Liver (tissue), 9 donors: Measurements from ENCODE around the gene SYT2. TPM values are rescaled to one million over a fixed set of nuclear protein-coding genes. Genes with fewer than 3 reads are reported as not detected.

Source experiments
- DNase-seq: peaks from one replicate; pipeline ENCODE4 v3.0.0-alpha.2; 2017; ENCODE audit warnings: low spot score
- H3K27ac ChIP-seq, 2 donors: one replicate each; pipeline ENCODE4 v1.7.0; 2013; ENCODE audit warnings: inconsistent platforms in 2 of 2, low read length in 2 of 2, control low read depth in 1 of 2, low read depth in 1 of 2, mild to moderate bottlenecking in 1 of 2
- H3K27me3 ChIP-seq, 4 donors: one replicate each; pipeline versions ENCODE4 v1.6.1 to v1.7.0; 2013; ENCODE audit warnings: low read length in 3 of 4, inconsistent platforms in 1 of 4, mild to moderate bottlenecking in 1 of 4, moderate library complexity in 1 of 4; ENCODE audit not compliant: control insufficient read depth in 4 of 4, insufficient read depth in 4 of 4
- H3K36me3 ChIP-seq, 4 donors: one replicate each; pipeline versions ENCODE4 v1.6.1 to v1.7.0; 2013; ENCODE audit warnings: low read length in 3 of 4, mild to moderate bottlenecking in 3 of 4, low read depth in 1 of 4, moderate library complexity in 1 of 4; ENCODE audit not compliant: control insufficient read depth in 4 of 4, insufficient read depth in 3 of 4
- H3K4me1 ChIP-seq, 4 donors: one replicate each; pipeline versions ENCODE4 v1.6.1 to v1.7.0; 2013; ENCODE audit warnings: low read length in 3 of 4, mild to moderate bottlenecking in 3 of 4, moderate library complexity in 1 of 4; ENCODE audit not compliant: control insufficient read depth in 4 of 4, insufficient read depth in 4 of 4
- H3K4me3 ChIP-seq, 3 donors: one replicate each; pipeline versions ENCODE4 v1.6.1 to v1.7.0; 2013; ENCODE audit warnings: low read length in 3 of 3, control low read depth in 1 of 3, low read depth in 1 of 3, mild to moderate bottlenecking in 1 of 3
- H3K9ac ChIP-seq, 2 donors: one replicate each; pipeline ENCODE4 v1.7.0; 2013; ENCODE audit warnings: low read length in 2 of 2, mild to moderate bottlenecking in 2 of 2, moderate library complexity in 2 of 2, control low read depth in 1 of 2, low read depth in 1 of 2
- H3K9me3 ChIP-seq, 4 donors: one replicate each; pipeline versions ENCODE4 v1.6.1 to v1.7.0; 2013; ENCODE audit warnings: low read length in 3 of 4; ENCODE audit not compliant: control insufficient read depth in 4 of 4
- ATF3 ChIP-seq: IDR thresholded peaks from 2 replicates; pipeline ENCODE4 v1.6.1; 2016; ENCODE audit warnings: antibody characterized with exemption
- CTCF ChIP-seq: fragments of 150-350 bp; IDR thresholded peaks from 2 replicates; pipeline ENCODE4 v1.5.1; 2017; ENCODE audit warnings: improper control_type of control experiment, low read depth, low read length; ENCODE audit not compliant: missing input control
- EGR1 ChIP-seq, 2 donors: IDR thresholded peaks; 2 replicates each; pipeline ENCODE4 v1.6.1; 2016 to 2018; ENCODE audit warnings: antibody characterized with exemption in 2 of 2, low read depth in 2 of 2
- FOXA1 ChIP-seq: IDR thresholded peaks from 2 replicates; pipeline ENCODE4 v1.6.1; 2016; ENCODE audit warnings: antibody characterized with exemption
- FOXA2 ChIP-seq: IDR thresholded peaks from 2 replicates; pipeline ENCODE4 v1.6.1; 2016; ENCODE audit warnings: antibody characterized with exemption
- GABPA ChIP-seq, 2 donors: IDR thresholded peaks in 1 of 2; conservative IDR thresholded peaks in 1 of 2; 2 replicates each; pipeline ENCODE4 v1.6.1; 2016; ENCODE audit warnings: antibody characterized with exemption in 2 of 2, mild to moderate bottlenecking in 1 of 2, moderate library complexity in 1 of 2
- JUND ChIP-seq, 2 donors: IDR thresholded peaks; 2 replicates each; pipeline ENCODE4 v1.6.1; 2016; ENCODE audit warnings: antibody characterized with exemption in 2 of 2
- RAD21 ChIP-seq, 2 donors: IDR thresholded peaks; 2 replicates each; pipeline ENCODE4 v1.6.1; 2016; ENCODE audit warnings: antibody characterized with exemption in 2 of 2, mild to moderate bottlenecking in 2 of 2
- RXRA ChIP-seq, 2 donors: IDR thresholded peaks; 2 replicates each; pipeline ENCODE4 v1.6.1; 2017 to 2018; ENCODE audit warnings: antibody characterized with exemption in 2 of 2, mild to moderate bottlenecking in 1 of 2
- SP1 ChIP-seq: IDR thresholded peaks from 2 replicates; pipeline ENCODE4 v1.6.1; 2018; ENCODE audit warnings: antibody characterized with exemption, mild to moderate bottlenecking
- TAF1 ChIP-seq: conservative IDR thresholded peaks from 2 replicates; pipeline ENCODE4 v1.6.1; 2016; ENCODE audit warnings: antibody characterized with exemption, mild to moderate bottlenecking
- WGBS: extraction: QIAGEN DNeasy Blood & Tissue Kit; methylation state at CpG from one replicate; pipeline ENCODE4 v1.1.7; 2013; 5-methylcytosine and 5-hydroxymethylcytosine counted together
- polyA plus RNA-seq, 2 donors: library from polyadenylated mRNA; stranded (reverse) in 1 of 2; unstranded in 1 of 2; fragments of 200-250 nt in 1 of 2; fragments of >200 nt in 1 of 2; fragmentation: Nextera tagmentation in 1 of 2; extraction: Ambion mirVana in 1 of 2; gene quantifications; one replicate each; pipeline versions ENCODE4 v1.2.1 to v1.2.3, GENCODE V29; 2013 to 2015
- total RNA-seq, 2 donors: library from RNA; depleted of rRNA; stranded (reverse); fragments of >200 nt; gene quantifications; one replicate each; pipeline ENCODE4 v1.2.3, GENCODE V29; 2014
- donor health status: healthy.
- donor health status: healthy.
- donor health status: healthy.
- donor health status: healthy.
- donor health status: healthy.

Gene SYT2
- total and polyA plus RNA-seq, 4 donors = under 0.01 to 0.07 TPM; not detected in 2

GRCh38 chr1:202571719-202572339, 138.4 kb downstream of the SYT2 start:
- no peak overlapping the region for H3K27ac ChIP-seq
- H3K36me3 ChIP-seq = peaks cover 1 to 11% (median 9%) of the 10 kb centered on the region in 4 donors

GRCh38 chr1:202569393-202570322, 140.6 kb downstream of the SYT2 start:
- Histone ChIP-seq H3K4me1 (peaks cover 0 to 8% (median 2%) of the 10 kb centered on the region in 4 donors), H3K4me3 (no peak overlapping the region), H3K27ac (no peak overlapping the region), H3K9me3 (no peaks in the 10 kb centered on the region), H3K9ac (no peak overlapping the region), H3K27me3 (no peaks in the 10 kb centered on the region), H3K36me3 (peaks cover 2 to 15% (median 9%) of the 10 kb centered on the region in 4 donors)
- TF ChIP-seq RXRA (IDR thresholded peaks at IDR 0.05) = no peak
- no peak for TF ChIP-seq CTCF
- TF ChIP-seq FOXA2 = no peak
- TF ChIP-seq SP1 = no peak
- TF ChIP-seq TAF1 = no peak
- no peak for TF ChIP-seq EGR1 (IDR thresholded peaks at IDR 0.05; ENCODE audit: low read depth in 2 of 2)
- no peak for TF ChIP-seq GABPA (IDR thresholded peaks at IDR 0.05 in 1 of 2, conservative IDR thresholded peaks at IDR 0.05 in 1 of 2)
- TF ChIP-seq RAD21 (IDR thresholded peaks at IDR 0.05) = no peak
- TF ChIP-seq JUND (IDR thresholded peaks at IDR 0.05) = no peak
- TF ChIP-seq ATF3 = no peak
- no peak for DNase-seq

More at GRCh38 chr1:202571719-202572339, 138.4 kb downstream of the SYT2 start:
- WGBS = 63% methylated on average over 3 of the region's 3 CpGs
- Histone ChIP-seq H3K27me3 (no peaks in the 10 kb centered on the region), H3K9me3 (no peaks in the 10 kb centered on the region), H3K9ac (no peak overlapping the region), H3K4me3 (no peak overlapping the region), H3K4me1 (peaks cover 0 to 8% (median 2%) of the 10 kb centered on the region in 4 donors)
- TF ChIP-seq RAD21 (IDR thresholded peaks at IDR 0.05) = peak; percentile 90 to 92
- no peak for TF ChIP-seq FOXA1
- peak; percentile 85 for TF ChIP-seq CTCF
- no peak for TF ChIP-seq RXRA (IDR thresholded peaks at IDR 0.05)
- no peak for DNase-seq
